Measurements from ENCODE around the gene A1BG.

- 0 out of 2 replicates have a peak, but pooled peaks have one; percentile 1 for TF ChIP-seq CTCF (IDR thresholded peaks at IDR 0.05)
- TF ChIP-seq ZFX (IDR thresholded peaks at IDR 0.05; ENCODE audit: borderline replicate concordance) = no peak
Observed at GRCh38 chr19:58388175-58388526, 34.9 kb upstream of the A1BG start.
